ENCODE results near the gene RCCD1. TPM values are rescaled to one million over a fixed set of nuclear protein-coding genes. Genes with fewer than 3 reads are reported as not detected.

Gene RCCD1
- total and polyA plus RNA-seq, 12 donors, result 5.5 to 11.8 (median 7.6) TPM

GRCh38 chr15:91007266-91007665 lies 52.6 kb downstream of the RCCD1 start:
- Histone ChIP-seq H3K36me3 (peaks cover 0 to 100% (median 72%) of the 10 kb centered on the region in 9 donors), H3K4me3 (no peak overlapping the region), H3K4me1 (no peaks in the 10 kb centered on the region), H3K27ac (no peak overlapping the region), H3K9me3 (no peaks in the 10 kb centered on the region), H3K27me3 (no peaks in the 10 kb centered on the region)
- DNase-seq, result no peak
- no peak for TF ChIP-seq CTCF (IDR thresholded peaks at IDR 0.05)
- no peak for ATAC-seq
- intact Hi-C loops (cut with DNase I), result no loop called here
- WGBS, 2 donors, result 97% methylated on average over 3 of the region's 3 CpGs

Other genes with a start within 250 kb of the RCCD1 start
- gene BLM, start 237.5 kb upstream of the RCCD1 start, total RNA-seq, result 10 to 100 TPM in 4 of 10 donors, 1 to 10 TPM in 6; 3.5 to 35.0 (median 7.9) TPM
- 10 to 100 TPM in 1 of 2 donors, 1 to 10 TPM in 1; 5.8 to 15.4 TPM for gene BLM, start 237.5 kb upstream of the RCCD1 start, polyA plus RNA-seq
- gene FURIN, start 86.3 kb upstream of the RCCD1 start, total RNA-seq, result 10 to 100 TPM; 35.1 to 82.5 (median 40.9) TPM
- gene FURIN, start 86.3 kb upstream of the RCCD1 start, polyA plus RNA-seq, result 10 to 100 TPM; 29.5 to 77.1 TPM
- 10 to 100 TPM in 8 of 10 donors, 1 to 10 TPM in 2; 8.6 to 27.7 (median 11.5) TPM for gene FES, start 70.4 kb upstream of the RCCD1 start, total RNA-seq
- gene FES, start 70.4 kb upstream of the RCCD1 start, polyA plus RNA-seq, result 10 to 100 TPM; 17.7 to 23.3 TPM
- gene MAN2A2, start 51.6 kb upstream of the RCCD1 start, total RNA-seq, result 100 to 1,000 TPM in 4 of 10 donors, 10 to 100 TPM in 6; 78.3 to 157 (median 98.1) TPM
- 10 to 100 TPM; 24.8 to 84.5 TPM for gene MAN2A2, start 51.6 kb upstream of the RCCD1 start, polyA plus RNA-seq
- 10 to 100 TPM; 10.7 to 18.2 (median 14.6) TPM for gene HDDC3, start 22.3 kb upstream of the RCCD1 start, total RNA-seq
- gene HDDC3, start 22.3 kb upstream of the RCCD1 start, polyA plus RNA-seq, result 10 to 100 TPM; 15.3 to 18.0 TPM
- 10 to 100 TPM; 19.2 to 28.0 (median 24.7) TPM for gene UNC45A, start 19.6 kb upstream of the RCCD1 start, total RNA-seq
- gene UNC45A, start 19.6 kb upstream of the RCCD1 start, polyA plus RNA-seq, result 10 to 100 TPM; 26.0 to 26.4 TPM
- gene PRC1, start 39.7 kb downstream of the RCCD1 start, total RNA-seq, result 10 to 100 TPM in 1 of 10 donors, 1 to 10 TPM in 9; 2.1 to 16.2 (median 4.4) TPM
- 1 to 10 TPM; 4.6 to 4.8 TPM for gene PRC1, start 39.7 kb downstream of the RCCD1 start, polyA plus RNA-seq
- gene VPS33B, start 67.7 kb downstream of the RCCD1 start, total RNA-seq, result 10 to 100 TPM in 1 of 10 donors, 1 to 10 TPM in 9; 3.7 to 10.4 (median 5.5) TPM
- 1 to 10 TPM; 7.2 to 8.8 TPM for gene VPS33B, start 67.7 kb downstream of the RCCD1 start, polyA plus RNA-seq
- gene SV2B, start 145.4 kb downstream of the RCCD1 start, total RNA-seq, result 10 to 100 TPM in 1 of 10 donors, 1 to 10 TPM in 8, under 1 TPM in 1; 0.60 to 15.7 (median 2.1) TPM
- under 1 TPM; 0.29 to 0.35 TPM for gene SV2B, start 145.4 kb downstream of the RCCD1 start, polyA plus RNA-seq